IPS DF 19.7 (cell line): Measurements from ENCODE around the gene HHATL.

Experiments used
- DNase-seq: peaks from one replicate; pipeline ENCODE4 v3.0.0-alpha.2; 2013; ENCODE audit warnings: low read depth, low spot score

Gene HHATL

GRCh38 chr3:42702066-42702951 lies at the start of gene HHATL:
Gene HHATL, minus strand, starts transcription at chr3:42702798. Its CDS starts 1,972 bp downstream, at chr3:42700826.
- no peak for DNase-seq

GRCh38 chr3:42751609-42752008 lies 49.0 kb upstream of the HHATL start:
- no peak for DNase-seq

- DNase-seq: no peak
Observed at GRCh38 chr3:42750834-42751233, 48.2 kb upstream of the HHATL start.

- peak; percentile 35 for DNase-seq
Observed at GRCh38 chr3:42749753-42750231, 47.2 kb upstream of the HHATL start.

- DNase-seq: no peak
Observed at GRCh38 chr3:42749025-42749752, 46.6 kb upstream of the HHATL start.

GRCh38 chr3:42747581-42747980 lies 45.0 kb upstream of the HHATL start:
- no peak for DNase-seq

GRCh38 chr3:42746455-42747450 lies 44.2 kb upstream of the HHATL start:
- DNase-seq: no peak

GRCh38 chr3:42745776-42746454 lies 43.3 kb upstream of the HHATL start:
- DNase-seq: no peak

- no peak for DNase-seq
Observed at GRCh38 chr3:42745291-42745745, 42.7 kb upstream of the HHATL start.

GRCh38 chr3:42743204-42743995 lies 40.8 kb upstream of the HHATL start:
- DNase-seq: no peak

GRCh38 chr3:42742688-42743087 lies 40.1 kb upstream of the HHATL start:
- DNase-seq: no peak

GRCh38 chr3:42742259-42742658 lies 39.7 kb upstream of the HHATL start:
- no peak for DNase-seq

- no peak for DNase-seq
Observed at GRCh38 chr3:42741796-42742195, 39.2 kb upstream of the HHATL start.

GRCh38 chr3:42739401-42740158 lies 37.0 kb upstream of the HHATL start:
- DNase-seq: no peak

GRCh38 chr3:42736531-42736930 lies 33.9 kb upstream of the HHATL start:
- no peak for DNase-seq

GRCh38 chr3:42736081-42736480 lies 33.5 kb upstream of the HHATL start:
- DNase-seq: no peak

GRCh38 chr3:42735615-42736014 lies 33.0 kb upstream of the HHATL start:
- no peak for DNase-seq

GRCh38 chr3:42735019-42735418 lies 32.4 kb upstream of the HHATL start:
- DNase-seq: no peak

- no peak for DNase-seq
Observed at GRCh38 chr3:42734263-42734860, 31.8 kb upstream of the HHATL start.
